Esophagus squamous epithelium (tissue), 5 donors: ENCODE results near the gene CFAP43. TPM values are rescaled to one million over a fixed set of nuclear protein-coding genes. Genes with fewer than 3 reads are reported as not detected.

Experiments
- DNase-seq: peaks from one replicate; lab custom pipeline; 2025; lab: John Stamatoyannopoulos, UW
- H3K27ac ChIP-seq, 4 donors: fragments of 200-600 bp; sonication (generic); one replicate each; pipeline ENCODE4 v1.5.1; 2016 to 2019; ENCODE audit warnings: mild to moderate bottlenecking in 1 of 4
- H3K27me3 ChIP-seq, 4 donors: fragments of 200-600 bp; sonication (generic); 1 replicate in 3 of 4; 2 replicates in 1 of 4; pipeline versions ENCODE4 v1.5.1 to v1.6.0; 2017 to 2021; ENCODE audit warnings: antibody characterized with exemption in 1 of 4
- H3K36me3 ChIP-seq, 3 donors: fragments of 200-600 bp; sonication (generic); one replicate each; pipeline ENCODE4 v1.5.1; 2016 to 2019
- H3K4me1 ChIP-seq, 3 donors: fragments of 200-600 bp; sonication (generic); one replicate each; pipeline ENCODE4 v1.5.1; 2017 to 2019
- H3K4me3 ChIP-seq, 4 donors: fragments of 200-600 bp; sonication (generic); 1 replicate in 3 of 4; 2 replicates in 1 of 4; pipeline ENCODE4 v1.5.1; 2016 to 2019; ENCODE audit warnings: mild to moderate bottlenecking in 2 of 4, moderate library complexity in 1 of 4
- H3K9me3 ChIP-seq, 3 donors: fragments of 200-600 bp; sonication (generic); one replicate each; pipeline ENCODE4 v1.5.1; 2016 to 2019
- POLR2A ChIP-seq, 4 donors: fragments of 450-650 bp; IDR thresholded peaks; one replicate each; pipeline ENCODE4 v1.6.1; 2017; ENCODE audit warnings: antibody characterized with exemption in 4 of 4, mild to moderate bottlenecking in 4 of 4, moderate library complexity in 3 of 4
- WGBS, 2 donors: methylation state at CpG; one replicate each; pipeline ENCODE4 v1.1.5; 2018; 5-methylcytosine and 5-hydroxymethylcytosine counted together
- intact Hi-C: fragments of 100-400 bp; cut with DNase I; formaldehyde crosslinking; loops from one replicate; pipeline ENCODE4 v1.15.0; 2022
- total RNA-seq, 4 donors: library from RNA; depleted of rRNA; stranded (reverse); fragments of >200 nt; gene quantifications; one replicate each; pipeline ENCODE4 v1.1.0, GENCODE V29; 2016
- TF ChIP-seq, protein P1 (sequence below), 6 experiments: fragments of 450-650 bp in 4 of 6; fragments of 200-600 bp in 2 of 6; sonication (generic) in 2 of 6; IDR thresholded peaks; one replicate each; pipeline ENCODE4 v1.5.1; 2016 to 2019; ENCODE audit warnings: antibody characterized with exemption in 6 of 6, mild to moderate bottlenecking in 4 of 6, moderate library complexity in 4 of 6
- donor health status: DM: yes; HTN: yes; CAD: no.

Gene CFAP43
- total RNA-seq, 4 donors from 2014 or later, result 0.19 to 0.38 TPM; not detected in 2

DNA sequence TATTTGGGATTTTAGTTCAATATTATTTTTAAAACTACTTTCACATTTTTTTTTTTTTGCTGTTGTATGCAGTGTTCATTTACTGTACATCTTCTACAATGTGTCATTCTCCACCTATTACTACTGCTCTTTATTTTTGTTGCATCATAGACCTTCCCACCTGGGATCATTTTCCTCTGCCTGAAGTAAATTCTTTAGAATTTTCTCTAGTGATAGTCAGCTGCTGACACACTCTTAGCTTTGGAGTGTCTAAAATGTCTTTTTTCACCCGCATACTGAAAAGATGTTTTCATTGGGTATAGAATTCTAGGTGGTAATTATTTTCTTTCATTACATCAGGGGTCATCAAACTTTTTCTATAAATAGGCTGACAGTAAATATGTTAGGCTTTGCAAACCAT, 30.5 kb downstream of the CFAP43 start:
- Histone ChIP-seq H3K4me1 (peaks cover 0 to 4% (median 0%) of the 10 kb centered on the region in 3 donors), H3K27ac (no peak overlapping the region), H3K27me3 (peaks cover 0 to 2% (median 0%) of the 10 kb centered on the region in 4 donors), H3K4me3 (no peak overlapping the region), H3K9me3 (no peaks in the 10 kb centered on the region), H3K36me3 (no peaks in the 10 kb centered on the region)
- DNase-seq, result no peak
- intact Hi-C loops, result no loop called here
- TF ChIP-seq, protein P1, sequence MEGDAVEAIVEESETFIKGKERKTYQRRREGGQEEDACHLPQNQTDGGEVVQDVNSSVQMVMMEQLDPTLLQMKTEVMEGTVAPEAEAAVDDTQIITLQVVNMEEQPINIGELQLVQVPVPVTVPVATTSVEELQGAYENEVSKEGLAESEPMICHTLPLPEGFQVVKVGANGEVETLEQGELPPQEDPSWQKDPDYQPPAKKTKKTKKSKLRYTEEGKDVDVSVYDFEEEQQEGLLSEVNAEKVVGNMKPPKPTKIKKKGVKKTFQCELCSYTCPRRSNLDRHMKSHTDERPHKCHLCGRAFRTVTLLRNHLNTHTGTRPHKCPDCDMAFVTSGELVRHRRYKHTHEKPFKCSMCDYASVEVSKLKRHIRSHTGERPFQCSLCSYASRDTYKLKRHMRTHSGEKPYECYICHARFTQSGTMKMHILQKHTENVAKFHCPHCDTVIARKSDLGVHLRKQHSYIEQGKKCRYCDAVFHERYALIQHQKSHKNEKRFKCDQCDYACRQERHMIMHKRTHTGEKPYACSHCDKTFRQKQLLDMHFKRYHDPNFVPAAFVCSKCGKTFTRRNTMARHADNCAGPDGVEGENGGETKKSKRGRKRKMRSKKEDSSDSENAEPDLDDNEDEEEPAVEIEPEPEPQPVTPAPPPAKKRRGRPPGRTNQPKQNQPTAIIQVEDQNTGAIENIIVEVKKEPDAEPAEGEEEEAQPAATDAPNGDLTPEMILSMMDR (IDR thresholded peaks at IDR 0.05), result no peak
- TF ChIP-seq POLR2A (IDR thresholded peaks at IDR 0.05), result no peak
- WGBS, 2 donors, result 95 to 100% methylated on average over 1 of the region's 1 CpG

- H3K27me3 ChIP-seq, result no peaks in the 10 kb centered on the region
- peaks cover 0 to 4% (median 0%) of the 10 kb centered on the region in 3 donors for H3K4me1 ChIP-seq
- H3K4me3 ChIP-seq, result no peak overlapping the region
- intact Hi-C loops, result no loop called here
- no peak overlapping the region for H3K27ac ChIP-seq
- H3K9me3 ChIP-seq, result no peaks in the 10 kb centered on the region
- no peaks in the 10 kb centered on the region for H3K36me3 ChIP-seq
- WGBS, 2 donors, result 83 to 85% methylated on average over 2 of the region's 2 CpGs
- TF ChIP-seq, protein P1 (IDR thresholded peaks at IDR 0.05), result no peak
- TF ChIP-seq POLR2A (IDR thresholded peaks at IDR 0.05), result no peak
- DNase-seq, result no peak
These were observed 32.6 kb downstream of the CFAP43 start for GRCh38 chr10:104199567-104199966.

DNA sequence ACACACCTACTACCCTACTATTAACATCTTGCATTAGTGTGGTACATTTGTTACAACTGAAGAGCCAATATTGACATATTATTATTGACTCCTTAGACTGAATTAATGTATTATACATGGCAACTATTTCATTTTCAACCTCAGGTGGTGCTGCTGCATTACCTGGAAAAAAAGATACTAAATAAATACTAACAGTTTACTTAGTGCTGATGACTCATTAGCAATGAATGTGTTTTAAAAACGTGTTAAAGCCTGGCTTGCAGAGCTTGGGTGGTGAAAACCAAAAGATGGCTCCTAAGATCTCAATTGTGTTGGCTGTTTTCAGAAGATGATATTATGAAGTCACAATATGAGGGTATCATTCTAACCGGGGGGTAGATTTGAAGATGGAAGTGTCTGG, 34.8 kb downstream of the CFAP43 start:
- no peak overlapping the region for H3K4me3 ChIP-seq
- no peak overlapping the region for H3K27ac ChIP-seq
- 26 to 33% methylated on average over 2 of the region's 2 CpGs for WGBS, 2 donors
- no peaks in the 10 kb centered on the region for H3K36me3 ChIP-seq
- intact Hi-C loops, result no loop called here
- H3K9me3 ChIP-seq, result no peaks in the 10 kb centered on the region
- DNase-seq, result no peak
- H3K27me3 ChIP-seq, result no peaks in the 10 kb centered on the region
- peaks cover 0 to 4% (median 0%) of the 10 kb centered on the region in 3 donors for H3K4me1 ChIP-seq
- TF ChIP-seq, protein P1 (IDR thresholded peaks at IDR 0.05), result peak in 3 of 6 experiments; percentile 5 to 29 (median 7)
- no peak for TF ChIP-seq POLR2A (IDR thresholded peaks at IDR 0.05)

DNA sequence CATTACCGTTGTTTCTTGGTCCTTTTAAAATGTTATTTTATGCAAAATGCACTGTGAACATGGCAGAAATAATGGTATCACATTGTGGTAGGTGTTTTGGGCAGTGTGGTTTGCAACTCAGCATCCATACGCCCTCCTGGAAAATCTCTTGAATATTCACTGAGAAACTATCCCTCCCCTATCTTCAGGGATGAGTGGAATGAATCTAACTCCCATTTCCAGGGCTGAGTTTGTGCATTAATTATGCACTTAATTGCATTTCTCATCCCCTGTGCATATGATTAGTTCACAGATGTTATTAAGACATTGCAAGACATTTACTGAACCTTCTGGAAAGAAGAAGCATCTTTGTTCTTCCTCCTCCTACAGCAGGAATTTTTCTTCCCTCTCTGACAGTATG, 36.5 kb downstream of the CFAP43 start:
- 78 to 80% methylated on average over 2 of the region's 2 CpGs for WGBS, 2 donors
- peaks cover 0 to 4% (median 0%) of the 10 kb centered on the region in 3 donors for H3K4me1 ChIP-seq
- intact Hi-C loops, result no loop called here

GRCh38 chr10:104193787-104194186, 38.4 kb downstream of the CFAP43 start:
- Histone ChIP-seq H3K36me3 (no peaks in the 10 kb centered on the region), H3K4me3 (no peak overlapping the region), H3K27me3 (no peaks in the 10 kb centered on the region), H3K9me3 (no peaks in the 10 kb centered on the region), H3K4me1 (peaks cover 0 to 4% (median 0%) of the 10 kb centered on the region in 3 donors), H3K27ac (no peak overlapping the region)
- no peak for DNase-seq
- WGBS, 2 donors, result 77 to 79% methylated on average over 17 of the region's 17 CpGs
- intact Hi-C loops, result no loop called here
- TF ChIP-seq, protein P1 (IDR thresholded peaks at IDR 0.05), result no peak
- TF ChIP-seq POLR2A (IDR thresholded peaks at IDR 0.05), result no peak

More for the DNA sequence above, 36.5 kb downstream of the CFAP43 start:
- Histone ChIP-seq H3K27me3 (no peaks in the 10 kb centered on the region), H3K4me3 (no peak overlapping the region), H3K27ac (no peak overlapping the region), H3K36me3 (no peaks in the 10 kb centered on the region), H3K9me3 (no peaks in the 10 kb centered on the region)
- TF ChIP-seq, protein P1 (IDR thresholded peaks at IDR 0.05), result no peak
- no peak for TF ChIP-seq POLR2A (IDR thresholded peaks at IDR 0.05)
- no peak for DNase-seq
